Nephron progenitor cell (in vitro differentiated cells): ENCODE measurements around the gene FCRL3.

ENCODE experiments used
- DNase-seq: peaks from one replicate; pipeline ENCODE4 v3.0.0; 2021
- H3K27ac Mint-ChIP-seq: 2 replicates; pipeline ENCODE4 v1.8.0; 2021; ENCODE audit warnings: mild to moderate bottlenecking, moderate library complexity, mixed read lengths
- H3K27me3 Mint-ChIP-seq: 2 replicates; pipeline ENCODE4 v1.8.0; 2021; ENCODE audit warnings: mild to moderate bottlenecking, low read depth, mixed read lengths; ENCODE audit not compliant: poor library complexity
- H3K36me3 Mint-ChIP-seq: 2 replicates; pipeline ENCODE4 v1.8.0; 2021; ENCODE audit warnings: low read depth, mixed read lengths
- H3K4me1 Mint-ChIP-seq: 2 replicates; pipeline ENCODE4 v1.8.0; 2021; ENCODE audit warnings: mixed read lengths
- H3K4me3 Mint-ChIP-seq: 2 replicates; pipeline ENCODE4 v1.8.0; 2021; ENCODE audit warnings: mild to moderate bottlenecking, moderate library complexity, mixed read lengths
- H3K9me3 Mint-ChIP-seq: 2 replicates; pipeline ENCODE4 v1.8.0; 2021; ENCODE audit warnings: mild to moderate bottlenecking, moderate library complexity, mixed read lengths
- TF ChIP-seq, protein P1 (sequence below): fragments of 200-600 bp; sonication (generic); IDR thresholded peaks from 2 replicates; pipeline ENCODE4 v1.5.0; 2021; ENCODE audit warnings: antibody characterized with exemption

FCRL3 gene

DNA sequence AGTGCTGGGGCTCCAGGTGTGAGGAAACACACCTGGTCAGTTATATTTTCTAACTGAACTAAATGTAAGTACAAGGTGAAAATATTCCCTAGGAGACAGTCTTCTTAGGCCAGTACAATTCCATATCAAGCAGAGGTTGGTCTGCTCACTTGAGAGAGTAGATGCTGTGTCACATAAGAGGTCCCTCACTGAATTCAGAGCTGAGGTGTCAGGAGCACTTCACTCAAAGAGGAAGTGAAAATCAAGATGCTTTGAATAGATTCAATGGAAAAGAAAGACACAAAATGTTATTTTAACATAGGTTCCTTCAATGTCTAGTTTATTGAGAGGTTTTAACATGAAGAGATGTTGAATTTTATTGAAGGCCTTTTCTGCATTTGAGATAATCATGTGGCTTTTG, 4.3 kb upstream of the FCRL3 start:
- Mint-ChIP-seq H3K4me3 (no peak overlapping the region), H3K27ac (no peak overlapping the region)

DNA sequence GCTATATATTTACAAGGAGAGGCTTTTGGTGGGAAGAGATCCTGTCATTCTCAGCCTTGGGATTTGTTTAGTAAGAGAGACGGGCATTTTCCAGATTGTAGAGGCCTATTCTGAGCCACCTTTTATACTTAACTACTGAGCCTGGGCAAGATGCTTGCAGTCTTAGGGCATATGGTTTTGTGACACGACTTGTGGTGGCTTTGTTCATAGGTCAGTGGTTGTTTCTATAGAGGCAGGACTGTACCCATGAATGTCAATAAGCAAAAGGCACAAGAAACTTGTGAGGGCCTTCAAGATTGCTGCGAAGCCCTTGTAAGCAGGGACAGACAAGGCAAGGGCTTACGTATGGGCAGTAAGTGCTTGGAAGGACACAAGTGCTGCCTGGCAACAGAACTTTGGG, 3.4 kb upstream of the FCRL3 start:
- no peak overlapping the region for H3K27ac Mint-ChIP-seq
- DNase-seq = no peak
- peaks cover 8% of the 10 kb centered on the region for H3K27me3 Mint-ChIP-seq
- no peaks in the 10 kb centered on the region for H3K4me1 Mint-ChIP-seq
- H3K9me3 Mint-ChIP-seq = no peaks in the 10 kb centered on the region
- H3K4me3 Mint-ChIP-seq = no peak overlapping the region
- TF ChIP-seq, protein P1, sequence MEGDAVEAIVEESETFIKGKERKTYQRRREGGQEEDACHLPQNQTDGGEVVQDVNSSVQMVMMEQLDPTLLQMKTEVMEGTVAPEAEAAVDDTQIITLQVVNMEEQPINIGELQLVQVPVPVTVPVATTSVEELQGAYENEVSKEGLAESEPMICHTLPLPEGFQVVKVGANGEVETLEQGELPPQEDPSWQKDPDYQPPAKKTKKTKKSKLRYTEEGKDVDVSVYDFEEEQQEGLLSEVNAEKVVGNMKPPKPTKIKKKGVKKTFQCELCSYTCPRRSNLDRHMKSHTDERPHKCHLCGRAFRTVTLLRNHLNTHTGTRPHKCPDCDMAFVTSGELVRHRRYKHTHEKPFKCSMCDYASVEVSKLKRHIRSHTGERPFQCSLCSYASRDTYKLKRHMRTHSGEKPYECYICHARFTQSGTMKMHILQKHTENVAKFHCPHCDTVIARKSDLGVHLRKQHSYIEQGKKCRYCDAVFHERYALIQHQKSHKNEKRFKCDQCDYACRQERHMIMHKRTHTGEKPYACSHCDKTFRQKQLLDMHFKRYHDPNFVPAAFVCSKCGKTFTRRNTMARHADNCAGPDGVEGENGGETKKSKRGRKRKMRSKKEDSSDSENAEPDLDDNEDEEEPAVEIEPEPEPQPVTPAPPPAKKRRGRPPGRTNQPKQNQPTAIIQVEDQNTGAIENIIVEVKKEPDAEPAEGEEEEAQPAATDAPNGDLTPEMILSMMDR = no peak
- H3K36me3 Mint-ChIP-seq = no peaks in the 10 kb centered on the region

More for the DNA sequence above, 4.3 kb upstream of the FCRL3 start:
- Mint-ChIP-seq H3K9me3 (no peaks in the 10 kb centered on the region), H3K27me3 (peaks cover 6% of the 10 kb centered on the region), H3K4me1 (no peaks in the 10 kb centered on the region), H3K36me3 (no peaks in the 10 kb centered on the region)
- TF ChIP-seq, protein P1 = no peak
- DNase-seq = no peak

DNA sequence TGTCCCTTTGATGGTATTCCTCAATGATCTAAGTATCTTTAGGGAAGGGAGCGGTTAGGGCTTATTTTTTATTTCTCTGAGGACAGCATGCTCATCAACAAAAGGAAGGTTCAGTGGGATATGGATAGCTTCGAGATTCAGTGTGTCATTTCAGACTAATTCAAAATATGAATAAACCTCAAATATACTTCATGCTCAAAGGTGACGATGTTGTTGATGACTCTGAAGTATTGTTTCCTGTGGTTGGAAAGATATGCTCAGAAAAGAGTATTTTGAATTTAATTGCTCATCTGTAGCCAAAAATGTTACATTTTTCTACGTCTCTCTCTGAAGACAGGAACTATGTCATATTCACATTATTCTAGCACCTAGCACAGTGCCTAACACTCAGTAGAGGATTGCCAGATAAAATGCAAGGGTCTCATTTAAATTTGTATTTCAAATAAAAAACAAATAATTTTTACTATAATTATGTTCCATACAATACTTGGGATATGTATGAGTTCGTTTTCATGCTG, 1.8 kb upstream of the FCRL3 start:
- no peaks in the 10 kb centered on the region for H3K36me3 Mint-ChIP-seq
- no peak overlapping the region for H3K27ac Mint-ChIP-seq
- H3K27me3 Mint-ChIP-seq = peaks cover 10% of the 10 kb centered on the region
- TF ChIP-seq, protein P1 = no peak
- no peak overlapping the region for H3K4me3 Mint-ChIP-seq
- H3K9me3 Mint-ChIP-seq = no peaks in the 10 kb centered on the region
- no peak for DNase-seq
- no peaks in the 10 kb centered on the region for H3K4me1 Mint-ChIP-seq

DNA sequence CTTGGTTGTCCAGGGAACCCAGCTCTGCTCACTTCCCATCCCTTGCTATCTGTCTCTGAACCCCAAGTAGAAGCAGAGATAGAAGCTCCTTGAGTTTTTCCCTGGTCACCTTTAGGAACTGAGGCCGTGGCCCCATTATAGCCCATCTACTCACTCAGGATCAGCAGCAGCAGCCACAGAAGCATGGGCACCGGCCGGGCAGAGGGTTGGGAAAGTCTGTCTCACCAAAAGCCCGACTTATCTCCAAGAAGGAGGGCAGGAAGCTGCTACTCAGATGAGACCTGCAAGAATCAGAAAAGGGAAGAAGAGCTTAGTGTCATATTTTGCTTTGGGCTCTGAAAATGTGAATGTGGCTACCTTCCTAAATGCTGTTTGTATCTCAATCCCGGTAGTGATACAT, 264 bp downstream of the FCRL3 start:
- TF ChIP-seq, protein P1 = no peak
- Mint-ChIP-seq H3K9me3 (no peaks in the 10 kb centered on the region), H3K4me3 (no peak overlapping the region), H3K27ac (no peak overlapping the region), H3K4me1 (no peaks in the 10 kb centered on the region), H3K36me3 (no peaks in the 10 kb centered on the region), H3K27me3 (peaks cover 10% of the 10 kb centered on the region)
- DNase-seq = no peak

DNA sequence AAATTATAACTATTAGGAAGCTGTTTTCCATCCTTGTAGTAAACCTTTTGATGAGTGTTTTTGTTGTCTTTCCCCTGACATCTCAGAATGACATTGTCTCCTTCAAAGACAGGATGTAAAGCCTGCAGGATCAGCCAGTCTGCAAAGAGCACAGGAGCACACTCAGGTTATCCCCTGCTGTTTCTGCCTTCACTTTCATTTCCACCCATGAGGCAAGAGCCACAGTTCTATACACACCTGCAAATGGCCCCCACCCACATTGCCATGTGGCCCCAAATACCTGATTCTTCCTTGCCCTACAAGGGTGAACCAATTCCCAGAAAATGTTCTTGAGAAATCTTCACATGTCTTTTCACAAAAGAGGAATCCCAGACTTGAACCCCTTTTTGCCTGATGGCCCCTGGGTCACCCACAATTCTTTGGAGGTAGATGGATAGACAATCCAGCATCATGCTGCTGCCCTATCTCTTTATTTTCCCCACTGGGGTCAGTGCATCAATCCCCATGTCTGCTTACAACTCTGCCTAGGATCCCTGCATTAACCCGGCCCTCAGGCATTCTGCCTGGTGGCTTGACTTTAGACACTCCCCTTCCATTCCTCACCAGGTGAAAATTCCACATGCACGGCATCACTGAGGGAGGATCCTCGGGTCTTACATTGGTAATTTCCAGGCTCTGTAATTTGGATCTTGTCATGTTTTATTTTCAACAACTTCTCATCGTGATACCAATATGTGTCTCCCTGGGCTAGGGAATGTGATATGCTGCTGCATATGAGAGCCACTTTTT, 2.6 kb downstream of the FCRL3 start:
- TF ChIP-seq, protein P1 = no peak
- H3K9me3 Mint-ChIP-seq = no peaks in the 10 kb centered on the region
- H3K36me3 Mint-ChIP-seq = no peaks in the 10 kb centered on the region
- H3K27me3 Mint-ChIP-seq = peaks cover 13% of the 10 kb centered on the region
- H3K27ac Mint-ChIP-seq = no peak overlapping the region
- no peak overlapping the region for H3K4me3 Mint-ChIP-seq
- H3K4me1 Mint-ChIP-seq = no peaks in the 10 kb centered on the region
- no peak for DNase-seq
